Prostate gland (tissue), 2 donors: ENCODE measurements around the gene PTPRK.

ENCODE experiments used
- CTCF ChIP-seq, 4 experiments: fragments of 200-600 bp in 2 of 4; fragments of 450-650 bp in 2 of 4; sonication (generic) in 2 of 4; IDR thresholded peaks; 1 replicate in 3 of 4; 2 replicates in 1 of 4; pipeline ENCODE4 v1.5.1; 2016 to 2019; ENCODE audit warnings: antibody characterized with exemption in 4 of 4, mild to moderate bottlenecking in 2 of 4, moderate library complexity in 2 of 4
- POLR2A ChIP-seq: fragments of 450-650 bp; IDR thresholded peaks from one replicate; pipeline ENCODE4 v1.6.1; 2016; ENCODE audit warnings: antibody characterized with exemption, mild to moderate bottlenecking
- POLR2AphosphoS5 ChIP-seq: sonication (generic); formaldehyde crosslinking; IDR thresholded peaks from one replicate; pipeline ENCODE4 v1.6.1; 2017; ENCODE audit warnings: antibody characterized with exemption

- no peak for TF ChIP-seq CTCF (IDR thresholded peaks at IDR 0.05)
- no peak for TF ChIP-seq POLR2A
- no peak for TF ChIP-seq POLR2AphosphoS5
These were observed 14.8 kb downstream of the PTPRK start for GRCh38 chr6:128505603-128506002.
